Neural cell (in vitro differentiated cells): Measurements from ENCODE around the gene MAPK8IP3. TPM values are rescaled to one million over a fixed set of nuclear protein-coding genes. Genes with fewer than 3 reads are reported as not detected.

Source experiments
- H2AFZ ChIP-seq: fragments of 200-600, 300-800 bp; sonication (generic), shearing (Covaris generic); 2 replicates; pipeline ENCODE4 v1.6.0; 2014; ENCODE audit warnings: low read depth, mild to moderate bottlenecking, antibody characterized with exemption, low read length, moderate library complexity
- H3F3A ChIP-seq: fragments of 200-600 bp; shearing (Covaris generic); 2 replicates; pipeline ENCODE4 v1.6.1; 2016; ENCODE audit warnings: mild to moderate bottlenecking, moderate library complexity, mixed read lengths, antibody characterized with exemption, low read length; ENCODE audit not compliant: insufficient read depth, poor library complexity, severe bottlenecking
- H3K27ac ChIP-seq: fragments of 200-600, 300-800 bp; sonication (generic), shearing (Covaris generic); 2 replicates; pipeline ENCODE4 v1.5.1; 2014; ENCODE audit warnings: mild to moderate bottlenecking, low read length, moderate library complexity
- H3K27me3 ChIP-seq: fragments of 300-800, 200-600 bp; sonication (generic), shearing (Covaris generic); 2 replicates; pipeline ENCODE4 v1.6.0; 2014; ENCODE audit warnings: mild to moderate bottlenecking, low read depth, low read length, moderate library complexity; ENCODE audit not compliant: insufficient read depth
- H3K36me3 ChIP-seq: fragments of 300-800, 200-600 bp; sonication (generic), shearing (Covaris generic); 2 replicates; pipeline ENCODE4 v1.5.1; 2014; ENCODE audit warnings: mild to moderate bottlenecking, antibody characterized with exemption, low read length, moderate library complexity; ENCODE audit not compliant: insufficient read depth
- H3K4me2 ChIP-seq: fragments of 300-800, 200-600 bp; sonication (generic), shearing (Covaris generic); 2 replicates; pipeline ENCODE4 v1.6.0; 2014; ENCODE audit warnings: mild to moderate bottlenecking, low read length
- H3K4me3 ChIP-seq: fragments of 300-800, 200-600 bp; sonication (generic), shearing (Covaris generic); 2 replicates; pipeline ENCODE4 v1.5.1; 2014; ENCODE audit warnings: mild to moderate bottlenecking, low read length, moderate library complexity
- H3K79me2 ChIP-seq: fragments of 200-600 bp; shearing (Covaris generic); replicated peaks from 2 replicates; pipeline ENCODE4 v1.6.0; 2014; ENCODE audit warnings: mild to moderate bottlenecking, low read length, moderate library complexity; ENCODE audit not compliant: insufficient read depth
- H3K9ac ChIP-seq: fragments of 300-800, 200-600 bp; sonication (generic), shearing (Covaris generic); 2 replicates; pipeline ENCODE4 v1.6.1; 2016; ENCODE audit warnings: mild to moderate bottlenecking, low read length, mixed read lengths
- H3K9me2 ChIP-seq: fragments of 200-600 bp; shearing (Covaris generic); 2 replicates; pipeline ENCODE4 v1.6.1; 2016; ENCODE audit warnings: mild to moderate bottlenecking, low read length, mixed read lengths; ENCODE audit not compliant: insufficient read depth
- H3K9me3 ChIP-seq: fragments of 200-600, 300-800 bp; sonication (generic), shearing (Covaris generic); 2 replicates; pipeline ENCODE4 v1.6.1; 2016; ENCODE audit warnings: mild to moderate bottlenecking, mixed run types, low read length, moderate library complexity, mixed read lengths
- H4K20me1 ChIP-seq: fragments of 200-600 bp; shearing (Covaris generic); 2 replicates; pipeline ENCODE4 v1.6.1; 2016; ENCODE audit warnings: mild to moderate bottlenecking, mixed run types; ENCODE audit not compliant: insufficient read depth
- EP300 ChIP-seq: fragments of 450-650 bp; conservative IDR thresholded peaks from 2 replicates; pipeline ENCODE4 v1.6.1; 2014; ENCODE audit warnings: antibody characterized with exemption, mild to moderate bottlenecking, moderate library complexity; ENCODE audit not compliant: poor library complexity, severe bottlenecking
- EZH2 ChIP-seq: fragments of 200-600, 300-800 bp; shearing (Covaris generic), sonication (generic); IDR thresholded peaks from 2 replicates; pipeline ENCODE4 v1.6.1; 2014; ENCODE audit warnings: antibody characterized with exemption, low read length, borderline replicate concordance, mild to moderate bottlenecking; ENCODE audit not compliant: insufficient read depth, poor library complexity, severe bottlenecking
- MXI1 ChIP-seq: fragments of 450-650 bp; conservative IDR thresholded peaks from 2 replicates; pipeline ENCODE4 v1.6.1; 2014; ENCODE audit warnings: antibody characterized with exemption, mild to moderate bottlenecking; ENCODE audit not compliant: poor library complexity, severe bottlenecking
- POLR2AphosphoS5 ChIP-seq: IDR thresholded peaks from 2 replicates; pipeline ENCODE4 v1.6.1; 2012
- RAD21 ChIP-seq: fragments of 450-650 bp; conservative IDR thresholded peaks from 2 replicates; pipeline ENCODE4 v1.6.1; 2014; ENCODE audit warnings: antibody characterized with exemption, mild to moderate bottlenecking, moderate library complexity
- SMC3 ChIP-seq: fragments of 450-650 bp; conservative IDR thresholded peaks from 2 replicates; pipeline ENCODE4 v1.6.1; 2014; ENCODE audit warnings: antibody characterized with exemption, mild to moderate bottlenecking, moderate library complexity; ENCODE audit not compliant: poor library complexity
- TAF1 ChIP-seq: IDR thresholded peaks from 2 replicates; pipeline ENCODE4 v1.6.1; 2012; ENCODE audit warnings: low read depth
- polyA plus RNA-seq: library from polyadenylated mRNA; depleted of rRNA; stranded (reverse); fragments of >200 nt; gene quantifications from 2 replicates; pipeline ENCODE4 v1.2.3, GENCODE V29; 2014
- TF ChIP-seq, protein P1 (sequence below): fragments of 450-650 bp; IDR thresholded peaks from 2 replicates; pipeline ENCODE4 v1.5.1; 2014; ENCODE audit warnings: antibody characterized with exemption, mild to moderate bottlenecking, moderate library complexity; ENCODE audit not compliant: poor library complexity, severe bottlenecking
- TF ChIP-seq, protein P2 (sequence below): IDR thresholded peaks from 2 replicates; pipeline ENCODE4 v1.6.1; 2012; ENCODE audit warnings: borderline replicate concordance

The MAPK8IP3 gene
- polyA plus RNA-seq, 1 donor from 2014 or later = 51.0 TPM

DNA sequence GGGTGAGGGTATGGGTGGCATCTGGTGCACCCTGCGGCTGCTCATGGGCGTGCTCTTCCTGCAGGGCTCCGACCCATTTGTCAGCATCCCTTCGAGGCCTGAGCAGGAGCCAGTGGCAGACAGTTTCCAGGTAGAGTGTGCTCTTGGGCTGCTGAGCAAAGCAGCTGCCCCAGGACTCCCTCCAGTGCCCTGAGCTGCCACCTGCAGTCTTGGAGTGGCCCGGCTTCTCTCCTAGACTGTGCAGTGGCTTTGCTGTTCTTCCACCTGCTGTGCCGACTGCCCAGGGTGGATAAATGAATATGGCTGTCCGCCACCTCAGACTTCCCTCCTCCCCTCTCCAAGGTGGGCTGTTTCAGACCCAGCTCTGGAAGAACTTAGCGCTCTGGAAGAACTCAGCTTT is 38.7 kb upstream of the MAPK8IP3 start:
- Histone ChIP-seq H3K36me3 (no peaks in the 10 kb centered on the region), H3K9me3 (no peaks in the 10 kb centered on the region), H3K27ac (no peak overlapping the region), H2AFZ (no peak overlapping the region), H3F3A (no peaks in the 10 kb centered on the region), H3K4me3 (no peak overlapping the region), H3K27me3 (no peaks in the 10 kb centered on the region), H3K79me2 (no peaks in the 10 kb centered on the region), H3K9me2 (no peaks in the 10 kb centered on the region), H3K4me2 (no peak overlapping the region), H4K20me1 (no peaks in the 10 kb centered on the region), H3K9ac (no peak overlapping the region)
- TF ChIP-seq RAD21 (no peak), MXI1 (no peak), POLR2AphosphoS5 (no peak), TAF1 (no peak)
- TF ChIP-seq, protein P1, sequence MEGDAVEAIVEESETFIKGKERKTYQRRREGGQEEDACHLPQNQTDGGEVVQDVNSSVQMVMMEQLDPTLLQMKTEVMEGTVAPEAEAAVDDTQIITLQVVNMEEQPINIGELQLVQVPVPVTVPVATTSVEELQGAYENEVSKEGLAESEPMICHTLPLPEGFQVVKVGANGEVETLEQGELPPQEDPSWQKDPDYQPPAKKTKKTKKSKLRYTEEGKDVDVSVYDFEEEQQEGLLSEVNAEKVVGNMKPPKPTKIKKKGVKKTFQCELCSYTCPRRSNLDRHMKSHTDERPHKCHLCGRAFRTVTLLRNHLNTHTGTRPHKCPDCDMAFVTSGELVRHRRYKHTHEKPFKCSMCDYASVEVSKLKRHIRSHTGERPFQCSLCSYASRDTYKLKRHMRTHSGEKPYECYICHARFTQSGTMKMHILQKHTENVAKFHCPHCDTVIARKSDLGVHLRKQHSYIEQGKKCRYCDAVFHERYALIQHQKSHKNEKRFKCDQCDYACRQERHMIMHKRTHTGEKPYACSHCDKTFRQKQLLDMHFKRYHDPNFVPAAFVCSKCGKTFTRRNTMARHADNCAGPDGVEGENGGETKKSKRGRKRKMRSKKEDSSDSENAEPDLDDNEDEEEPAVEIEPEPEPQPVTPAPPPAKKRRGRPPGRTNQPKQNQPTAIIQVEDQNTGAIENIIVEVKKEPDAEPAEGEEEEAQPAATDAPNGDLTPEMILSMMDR = no peak

DNA sequence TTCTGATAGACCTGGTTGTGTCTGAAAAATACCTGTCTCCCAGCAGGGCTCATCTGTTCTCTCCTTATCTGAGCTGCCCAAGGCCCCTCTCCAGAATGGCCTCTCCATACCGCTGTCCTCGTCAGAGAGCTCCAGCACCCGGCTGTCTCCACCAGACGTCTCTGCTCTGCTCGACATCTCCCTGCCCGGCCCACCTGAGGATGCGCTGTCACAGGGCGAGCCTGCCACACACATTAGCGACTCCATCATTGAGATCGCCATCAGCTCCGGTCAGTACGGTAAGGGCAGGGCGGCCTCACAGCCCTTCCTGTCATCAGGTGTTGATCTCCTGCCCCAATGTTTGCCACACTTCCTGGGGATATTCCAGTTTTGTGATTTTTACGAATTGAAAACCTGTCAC is 38.1 kb upstream of the MAPK8IP3 start:
- Histone ChIP-seq H2AFZ (no peak overlapping the region), H3K27ac (no peak overlapping the region), H3K9me3 (no peaks in the 10 kb centered on the region), H3K36me3 (no peaks in the 10 kb centered on the region), H3K79me2 (no peaks in the 10 kb centered on the region), H3K9ac (no peak overlapping the region), H3K27me3 (no peaks in the 10 kb centered on the region), H3K9me2 (no peaks in the 10 kb centered on the region), H3F3A (no peaks in the 10 kb centered on the region), H3K4me2 (no peak overlapping the region), H4K20me1 (no peaks in the 10 kb centered on the region), H3K4me3 (no peak overlapping the region)
- no peak for TF ChIP-seq RAD21
- no peak for TF ChIP-seq TAF1
- TF ChIP-seq EP300 = no peak
- no peak for TF ChIP-seq SMC3
- no peak for TF ChIP-seq POLR2AphosphoS5
- TF ChIP-seq, protein P2, sequence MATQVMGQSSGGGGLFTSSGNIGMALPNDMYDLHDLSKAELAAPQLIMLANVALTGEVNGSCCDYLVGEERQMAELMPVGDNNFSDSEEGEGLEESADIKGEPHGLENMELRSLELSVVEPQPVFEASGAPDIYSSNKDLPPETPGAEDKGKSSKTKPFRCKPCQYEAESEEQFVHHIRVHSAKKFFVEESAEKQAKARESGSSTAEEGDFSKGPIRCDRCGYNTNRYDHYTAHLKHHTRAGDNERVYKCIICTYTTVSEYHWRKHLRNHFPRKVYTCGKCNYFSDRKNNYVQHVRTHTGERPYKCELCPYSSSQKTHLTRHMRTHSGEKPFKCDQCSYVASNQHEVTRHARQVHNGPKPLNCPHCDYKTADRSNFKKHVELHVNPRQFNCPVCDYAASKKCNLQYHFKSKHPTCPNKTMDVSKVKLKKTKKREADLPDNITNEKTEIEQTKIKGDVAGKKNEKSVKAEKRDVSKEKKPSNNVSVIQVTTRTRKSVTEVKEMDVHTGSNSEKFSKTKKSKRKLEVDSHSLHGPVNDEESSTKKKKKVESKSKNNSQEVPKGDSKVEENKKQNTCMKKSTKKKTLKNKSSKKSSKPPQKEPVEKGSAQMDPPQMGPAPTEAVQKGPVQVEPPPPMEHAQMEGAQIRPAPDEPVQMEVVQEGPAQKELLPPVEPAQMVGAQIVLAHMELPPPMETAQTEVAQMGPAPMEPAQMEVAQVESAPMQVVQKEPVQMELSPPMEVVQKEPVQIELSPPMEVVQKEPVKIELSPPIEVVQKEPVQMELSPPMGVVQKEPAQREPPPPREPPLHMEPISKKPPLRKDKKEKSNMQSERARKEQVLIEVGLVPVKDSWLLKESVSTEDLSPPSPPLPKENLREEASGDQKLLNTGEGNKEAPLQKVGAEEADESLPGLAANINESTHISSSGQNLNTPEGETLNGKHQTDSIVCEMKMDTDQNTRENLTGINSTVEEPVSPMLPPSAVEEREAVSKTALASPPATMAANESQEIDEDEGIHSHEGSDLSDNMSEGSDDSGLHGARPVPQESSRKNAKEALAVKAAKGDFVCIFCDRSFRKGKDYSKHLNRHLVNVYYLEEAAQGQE = no peak
- no peak for TF ChIP-seq MXI1
- TF ChIP-seq EZH2 = no peak
- TF ChIP-seq, protein P1 = no peak
